HG03045 (cell line): Measurements from ENCODE around the gene ACSF3.

Source experiments
- ATAC-seq: cut with Tn5 transposase; IDR thresholded peaks from one replicate; pipeline ENCODE4 v1.9.1; 2021; ENCODE audit warnings: mild to moderate bottlenecking, moderate library complexity; ENCODE audit not compliant: unreplicated experiment

Gene ACSF3

DNA sequence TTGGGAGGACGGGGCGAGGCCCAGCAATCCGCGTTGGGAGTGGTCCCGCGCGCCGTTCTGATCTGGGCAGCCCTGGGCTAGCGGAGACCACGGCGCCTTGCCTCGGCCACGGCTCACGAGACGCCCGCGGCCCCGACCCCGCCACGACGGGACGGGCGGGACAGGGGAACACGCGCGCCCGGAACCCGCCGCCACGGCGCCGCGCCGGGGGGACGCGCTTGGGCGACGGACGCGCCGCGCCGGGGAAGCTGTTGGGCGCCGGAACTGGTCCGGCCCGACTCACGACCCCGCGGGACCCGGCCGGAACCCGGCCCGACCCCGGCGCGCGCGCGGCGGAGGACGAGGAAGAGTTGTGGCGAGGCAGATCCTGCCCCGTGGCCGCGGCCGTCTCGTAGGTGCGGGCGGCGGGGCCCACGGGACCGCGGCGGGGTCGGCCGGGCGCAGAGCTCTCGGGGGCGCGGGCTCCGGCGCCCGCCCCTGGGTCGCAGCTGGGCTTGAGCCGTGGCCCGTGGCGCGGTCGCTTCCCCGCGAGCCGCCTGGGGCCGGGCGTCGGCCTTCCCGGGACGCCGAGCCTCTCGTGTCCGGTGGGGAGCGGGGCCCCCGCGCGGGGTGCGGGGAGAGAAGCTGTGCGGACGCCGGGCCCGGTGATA, at the start of gene ACSF3:
Gene ACSF3, plus strand, starts transcription at position 251 of the 650 bp plus-strand sequence. CDS start 6,830 bp downstream, outside the sequence.
- ATAC-seq = peak; percentile 51

DNA sequence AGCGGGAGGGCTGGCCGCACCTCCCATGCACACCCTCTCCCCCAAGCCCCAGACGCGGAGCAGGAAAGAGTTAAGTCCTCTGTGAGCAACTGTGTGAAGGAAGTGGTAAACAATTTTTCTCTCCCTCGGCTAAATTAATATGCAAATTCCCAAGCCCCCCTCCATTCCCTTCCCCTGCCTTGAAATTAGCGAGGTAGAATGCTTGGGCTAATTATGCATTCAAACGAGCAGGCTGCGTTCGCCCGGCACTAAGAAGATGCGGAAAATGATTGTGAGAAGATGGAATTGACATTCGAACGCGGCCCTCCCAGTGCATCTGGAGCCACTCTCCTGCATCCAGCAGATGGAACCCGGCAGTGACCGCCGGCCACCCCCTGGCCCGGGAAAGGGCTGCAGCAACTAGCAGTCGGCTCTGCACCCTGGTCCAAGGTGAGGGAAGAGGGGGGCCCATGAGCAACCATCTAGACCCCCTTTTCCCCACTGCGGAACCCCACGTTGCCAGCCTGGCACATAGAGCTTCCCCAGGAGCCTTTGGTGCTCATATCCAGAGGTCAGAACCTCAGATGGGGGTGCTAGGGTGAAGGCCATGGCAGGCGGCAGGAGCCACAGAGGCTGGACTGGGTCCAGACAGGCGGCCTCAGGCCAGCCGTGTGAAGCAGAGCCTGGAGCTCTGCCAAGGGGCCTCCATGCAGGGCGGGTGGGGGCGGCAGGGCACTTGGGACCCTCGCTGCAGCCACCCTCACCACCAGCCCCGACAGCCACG, 49.1 kb upstream of the ACSF3 start:
- no peak for ATAC-seq

DNA sequence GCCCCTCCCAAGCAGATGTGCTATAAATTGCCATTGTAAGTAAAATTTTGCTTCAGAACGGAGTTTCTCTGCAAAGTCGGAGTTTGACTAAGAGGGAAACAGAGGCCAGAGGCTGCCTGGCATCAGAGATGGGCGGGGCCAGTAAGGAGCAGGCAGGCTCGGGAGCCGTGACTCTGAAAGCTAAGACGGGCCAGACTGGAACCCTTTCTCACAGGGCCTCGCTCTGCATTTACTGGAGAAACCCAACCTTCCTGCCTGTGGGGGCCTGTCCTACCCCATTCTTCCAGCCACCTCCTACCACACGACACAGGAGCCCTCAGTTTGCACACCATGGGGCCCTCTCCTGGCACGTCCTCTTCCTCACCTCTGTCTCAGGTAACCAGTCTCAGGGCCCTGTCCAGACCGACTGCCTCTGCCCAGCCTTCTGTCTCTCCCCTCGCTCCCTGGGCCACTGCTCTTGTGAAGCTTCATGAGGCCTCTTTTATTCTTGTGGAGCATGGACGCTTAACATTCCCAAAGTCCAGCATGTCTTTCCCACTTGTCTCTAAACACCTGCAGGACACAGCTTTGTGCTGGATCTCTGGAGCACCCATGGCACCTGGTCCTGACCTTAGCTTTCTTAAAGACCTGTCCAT, 48.4 kb upstream of the ACSF3 start:
- ATAC-seq = no peak

DNA sequence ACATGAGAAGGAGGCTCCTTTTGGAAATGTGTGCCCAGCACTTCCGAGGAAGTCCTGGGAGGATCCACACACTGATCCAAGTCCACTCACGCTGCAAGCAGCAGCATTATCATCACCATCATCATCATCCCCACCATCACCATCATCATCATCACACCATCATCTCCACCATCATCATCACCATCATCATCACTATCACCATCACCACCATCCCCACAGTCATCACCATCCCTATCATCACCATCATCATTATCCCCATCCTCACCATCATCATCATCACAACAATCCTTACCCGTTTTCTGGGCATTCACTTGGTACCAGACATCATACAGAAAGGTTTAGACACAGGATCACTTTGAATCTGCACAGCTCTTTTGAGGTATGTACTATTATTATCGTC, 47.8 kb upstream of the ACSF3 start:
- ATAC-seq = no peak

DNA sequence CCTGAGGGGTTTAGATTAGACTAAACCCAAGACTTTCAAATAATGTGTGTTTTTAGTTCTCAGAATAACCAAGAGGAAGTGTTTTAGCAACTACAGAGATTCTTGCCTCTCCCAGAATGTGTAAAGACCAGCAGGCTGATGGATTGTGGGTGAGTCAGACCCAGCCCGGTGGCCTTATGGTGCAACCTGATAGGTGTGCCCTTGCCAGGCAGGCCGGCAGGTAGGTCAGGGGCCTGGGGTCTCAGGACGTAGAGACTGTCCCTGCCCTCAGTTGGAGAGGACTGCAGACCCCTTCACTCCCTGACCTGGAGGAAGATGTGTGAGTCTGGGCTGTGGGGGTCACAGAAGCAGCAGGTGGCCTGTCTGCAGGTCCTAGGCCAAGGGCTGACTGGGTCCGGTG, 47.2 kb upstream of the ACSF3 start:
- no peak for ATAC-seq

DNA sequence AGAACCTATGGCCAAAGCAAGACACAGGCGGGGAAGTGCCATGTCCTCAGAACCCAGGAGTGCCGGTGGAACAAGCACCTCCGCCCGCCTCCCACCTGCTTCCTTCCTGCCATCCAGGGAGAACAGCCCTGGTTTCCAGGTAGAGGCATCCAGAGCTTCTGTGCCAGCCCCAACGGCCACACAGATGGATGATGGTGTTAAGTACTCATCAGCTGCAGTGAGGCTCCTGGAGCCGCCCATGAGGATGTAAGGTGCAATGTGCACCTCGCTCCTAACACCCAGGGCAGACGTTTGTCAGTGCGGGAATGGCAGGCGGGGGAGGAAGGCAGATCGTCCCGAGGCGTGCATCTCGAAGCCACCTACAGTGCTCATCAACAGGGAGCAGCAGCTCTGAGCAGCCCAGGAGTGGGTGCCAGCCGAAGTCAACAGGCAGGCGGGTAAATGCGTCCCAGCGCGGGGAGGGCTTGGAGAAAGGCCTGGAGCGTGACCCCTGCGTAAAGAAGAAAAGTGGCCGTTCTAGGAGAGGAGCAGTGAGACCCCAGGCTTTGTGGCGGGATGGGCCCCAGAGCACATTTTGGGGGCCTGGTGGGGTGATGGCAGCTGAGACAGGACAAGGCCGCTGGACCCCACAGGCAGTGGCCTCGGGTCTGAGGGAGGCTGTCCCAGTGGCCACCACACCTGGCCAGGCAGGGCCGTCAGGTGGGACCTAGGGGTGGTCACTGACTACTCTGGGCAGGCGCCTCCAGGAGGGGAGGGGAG, 46.1 kb upstream of the ACSF3 start:
- no peak for ATAC-seq

DNA sequence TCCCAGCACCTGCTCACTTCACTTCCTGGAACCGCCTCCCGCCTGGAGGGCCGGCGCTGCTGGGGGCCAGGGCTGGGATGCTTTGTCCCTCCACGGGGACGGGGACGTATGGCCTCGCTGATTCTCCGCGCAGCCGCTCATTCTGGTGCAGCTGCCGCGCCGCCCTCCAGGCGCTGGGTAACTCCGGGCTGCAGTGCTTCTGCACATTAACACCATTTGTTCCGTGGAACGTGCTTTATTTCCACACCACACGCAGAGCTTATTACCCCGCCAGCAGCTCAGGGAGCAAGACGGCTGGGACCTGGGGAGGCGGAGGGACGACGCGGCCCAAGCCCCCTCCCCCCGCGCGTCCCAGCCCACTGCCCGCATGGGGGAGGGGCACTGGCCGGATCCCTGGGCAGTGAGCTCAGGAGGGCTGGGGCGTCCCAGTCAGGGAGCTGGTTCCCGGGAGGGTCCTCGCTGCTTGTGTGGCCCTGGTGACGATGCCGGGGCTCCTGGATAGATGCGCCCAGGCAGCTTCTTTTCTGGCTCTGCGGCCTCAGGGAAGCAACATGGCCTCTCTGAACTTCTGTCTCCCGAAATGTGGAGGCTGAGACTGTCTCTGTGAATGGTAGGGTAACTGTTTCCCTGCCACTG, 45.4 kb upstream of the ACSF3 start:
- ATAC-seq = no peak

DNA sequence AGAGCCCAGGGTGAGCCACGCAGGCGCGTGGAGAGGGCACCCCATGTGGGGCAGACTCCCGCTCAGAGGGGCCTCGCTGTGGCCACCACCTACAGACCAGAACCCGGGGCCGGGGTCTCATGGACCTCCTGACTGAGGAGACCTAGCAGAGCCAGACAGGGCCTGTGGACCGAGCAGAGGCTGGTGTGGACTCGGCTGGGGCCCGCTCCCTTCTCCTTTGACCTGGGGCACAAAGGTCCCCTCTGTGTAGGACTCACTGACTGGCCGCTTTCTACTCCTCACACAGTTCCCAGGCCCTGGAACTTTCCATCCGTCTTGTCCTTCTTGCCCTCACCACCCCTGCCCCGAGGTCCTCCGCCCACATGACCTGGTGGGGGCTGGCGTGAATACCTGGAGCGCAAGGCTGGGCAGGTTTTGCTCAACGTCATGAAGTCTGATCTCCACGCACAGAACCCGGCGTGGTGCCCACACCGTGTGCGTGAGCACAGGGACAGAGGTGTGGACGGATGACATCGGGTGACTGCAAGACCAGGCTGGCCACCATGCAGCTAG, 44.7 kb upstream of the ACSF3 start:
- ATAC-seq = no peak

DNA sequence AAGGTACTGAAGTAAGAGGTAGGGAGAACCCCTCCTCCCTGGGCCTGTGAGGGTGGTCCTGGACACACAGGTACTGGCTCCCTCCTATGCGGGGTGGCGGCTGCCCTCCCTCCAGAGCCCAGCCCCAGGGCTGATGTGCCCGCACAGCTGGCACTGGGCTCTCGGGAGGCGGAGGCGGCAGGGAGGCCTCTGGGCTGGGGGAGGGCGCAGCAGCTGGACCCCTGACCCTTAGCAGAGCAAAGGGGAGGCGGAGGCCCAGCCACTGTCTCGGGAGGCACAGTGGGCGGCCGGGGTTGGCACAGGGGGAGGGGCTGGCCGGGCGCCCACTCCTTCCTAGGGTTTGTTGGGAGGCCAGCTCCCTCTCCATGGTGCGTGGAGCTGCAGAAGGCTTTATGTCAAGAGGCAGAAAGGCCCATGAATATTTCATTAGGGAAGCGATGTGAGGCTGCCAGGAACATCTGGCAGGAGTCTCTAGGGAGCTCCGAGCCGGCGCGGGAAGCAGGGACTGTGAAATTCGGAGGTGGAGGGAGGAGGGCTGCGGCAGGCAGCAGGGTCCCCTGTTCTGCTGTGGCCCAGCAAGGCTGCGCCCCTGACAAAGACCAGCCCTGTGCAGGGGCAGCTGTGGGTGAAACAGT, 44.1 kb upstream of the ACSF3 start:
- ATAC-seq = no peak

DNA sequence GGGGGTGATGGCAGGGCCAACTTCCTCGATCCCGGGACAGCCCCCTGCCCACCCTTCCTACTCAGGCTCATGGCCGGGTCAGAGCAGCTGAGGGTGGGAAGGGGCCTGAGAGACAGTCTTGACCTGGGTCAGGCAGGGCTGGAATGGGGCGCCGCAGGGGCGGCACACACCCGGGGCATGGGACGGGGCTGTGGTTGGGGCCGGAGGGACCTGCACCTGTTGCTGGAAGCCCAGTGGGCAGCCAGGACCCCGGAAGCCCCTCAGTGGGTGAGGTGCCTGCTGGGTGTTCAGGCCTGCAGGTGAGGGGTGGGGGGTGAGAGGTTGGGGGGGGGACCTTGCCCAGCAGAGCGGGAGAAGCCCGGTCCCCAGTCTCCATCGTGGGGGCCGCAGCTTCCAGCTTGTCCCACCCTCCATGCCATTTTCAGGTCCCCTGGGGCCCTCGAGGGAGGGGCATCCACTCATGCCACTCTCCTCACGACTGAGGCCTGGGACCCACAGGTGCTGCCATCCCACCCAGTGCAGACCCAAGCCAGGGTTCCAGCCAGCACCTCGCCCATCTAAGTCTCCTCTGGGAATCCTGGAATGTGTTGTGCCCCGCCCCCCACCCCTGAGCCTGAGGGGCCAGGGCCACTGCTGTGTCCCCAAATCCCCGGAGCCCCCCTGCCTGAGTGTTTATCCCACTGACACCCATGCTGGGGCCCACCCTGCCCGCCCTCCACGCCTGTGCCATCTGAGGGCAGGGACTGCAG, 43.4 kb upstream of the ACSF3 start:
- no peak for ATAC-seq

DNA sequence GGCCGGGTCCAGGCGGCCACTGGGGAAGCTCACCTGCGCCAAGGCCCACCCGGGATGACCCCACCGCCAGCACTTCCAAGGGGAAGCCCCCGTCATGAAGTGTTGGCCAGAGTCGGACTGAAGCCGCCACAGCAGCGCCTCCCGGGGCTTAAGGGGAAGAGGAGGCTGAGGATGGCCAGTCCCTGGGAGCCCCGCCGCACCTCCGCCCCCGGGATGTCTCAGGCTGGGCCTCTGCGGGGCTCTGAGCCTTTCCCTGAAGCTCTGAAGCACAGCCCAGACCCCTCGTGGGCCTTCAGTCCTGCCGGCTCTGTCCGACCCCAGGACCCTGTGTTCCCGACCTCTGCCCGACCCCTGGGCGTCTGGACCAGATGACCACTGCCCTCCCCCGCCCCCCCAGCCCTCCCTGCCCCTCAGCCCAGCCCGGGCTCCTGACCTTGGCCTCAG, 42.8 kb upstream of the ACSF3 start:
- ATAC-seq = no peak

DNA sequence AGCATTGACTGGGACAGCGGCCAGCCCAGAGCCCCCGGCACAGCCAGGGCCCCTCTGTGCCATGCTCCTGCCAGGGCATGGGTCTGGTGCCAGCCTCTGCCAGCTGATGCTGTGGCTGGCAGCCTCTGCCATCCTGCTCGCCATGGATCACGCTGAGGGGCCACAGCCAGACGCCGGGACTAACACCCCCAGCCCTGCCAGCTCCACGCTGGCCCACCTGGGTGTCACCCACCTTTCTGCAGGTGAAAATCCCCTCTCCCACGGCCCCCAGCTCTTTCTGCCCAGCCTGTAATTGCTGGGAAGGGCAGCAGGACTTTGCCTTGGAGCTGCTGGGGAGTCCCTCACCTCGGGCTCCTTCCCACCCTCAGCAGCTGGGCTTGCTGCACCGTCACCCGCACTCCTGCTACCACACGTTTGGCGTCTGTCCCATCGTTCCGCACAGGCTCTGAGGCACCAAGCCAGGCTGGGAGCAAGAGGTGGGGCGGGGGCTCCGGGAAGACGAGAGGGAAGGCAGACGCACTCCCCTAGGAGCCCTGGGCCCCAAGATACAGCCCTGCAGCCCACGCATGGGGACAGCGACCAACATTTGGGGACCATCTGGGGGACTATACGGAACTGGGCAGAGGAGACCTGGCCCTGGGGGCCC, 42.0 kb upstream of the ACSF3 start:
- no peak for ATAC-seq

DNA sequence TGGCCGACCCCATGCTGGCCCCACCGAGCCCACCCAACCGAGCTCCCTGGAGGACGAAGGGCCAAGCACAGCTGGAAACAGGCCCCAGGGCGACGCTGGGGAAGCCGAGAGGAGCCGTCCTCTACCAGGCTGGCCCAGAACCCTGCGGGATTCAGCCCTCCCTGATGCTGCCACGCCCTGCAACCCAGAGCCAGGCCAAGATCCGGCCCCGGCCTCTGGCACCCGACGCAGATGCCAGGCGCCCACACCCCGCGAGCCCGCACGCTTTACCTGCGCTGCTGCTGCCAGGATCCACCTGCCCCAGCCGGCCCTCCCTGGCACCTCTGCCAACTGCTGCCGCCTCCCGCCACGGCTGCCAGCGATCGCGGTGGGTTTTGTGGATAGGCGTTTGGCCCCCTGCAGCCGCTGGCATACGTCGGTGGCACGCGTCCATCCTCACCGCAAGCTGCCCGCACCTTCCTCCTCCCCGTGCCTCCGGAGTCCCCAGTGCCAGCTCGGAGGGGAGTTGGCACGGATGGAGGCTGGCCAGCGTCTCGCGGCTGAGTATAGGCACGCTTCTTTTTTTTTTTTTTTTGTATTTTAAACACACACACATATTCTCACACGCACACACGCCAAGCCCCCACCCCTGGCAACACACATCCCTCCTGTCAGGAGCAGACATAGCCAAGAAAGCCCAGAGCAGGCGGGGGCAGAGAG, 41.3 kb upstream of the ACSF3 start:
- ATAC-seq = no peak

DNA sequence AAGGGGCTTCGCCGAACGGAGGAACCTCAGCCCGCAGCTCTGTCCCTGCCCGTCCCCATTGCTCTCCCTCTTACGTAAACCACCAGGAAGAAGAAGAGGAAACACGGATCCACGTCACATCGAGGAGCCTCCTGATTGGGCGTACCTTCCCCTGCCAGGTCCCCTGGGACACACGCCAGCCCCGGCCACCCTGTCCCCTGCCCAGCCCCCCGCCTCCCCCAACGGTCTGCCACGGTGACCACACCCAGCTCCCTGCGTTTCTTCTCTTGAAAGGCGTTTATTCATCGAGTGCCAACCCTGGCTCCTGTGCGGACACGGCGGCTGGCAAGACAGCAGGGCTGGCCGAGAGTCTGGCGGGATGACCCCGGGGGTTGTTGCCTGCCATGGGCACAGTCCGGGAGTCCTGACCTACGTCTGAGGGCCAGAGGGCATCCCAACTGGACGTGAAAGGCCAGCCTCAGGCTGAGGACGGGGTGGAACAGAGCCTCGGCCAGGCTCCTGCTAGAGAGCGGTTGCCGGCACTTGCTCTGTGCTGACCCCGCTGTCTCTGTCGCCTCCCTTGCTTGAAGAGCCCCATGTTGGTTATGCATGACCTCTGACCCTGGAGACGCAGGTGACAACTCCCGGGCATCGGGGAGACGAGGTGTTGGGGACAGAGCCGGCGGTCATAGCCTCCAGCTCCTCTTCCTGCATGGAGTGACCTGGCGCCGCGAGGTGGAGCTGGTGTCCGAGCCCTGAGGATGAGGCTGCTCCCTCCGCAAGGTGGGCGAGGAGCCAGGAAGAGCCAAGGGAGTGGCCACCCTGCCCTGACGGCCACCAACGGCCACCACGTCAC, 40.5 kb upstream of the ACSF3 start:
- ATAC-seq = no peak

DNA sequence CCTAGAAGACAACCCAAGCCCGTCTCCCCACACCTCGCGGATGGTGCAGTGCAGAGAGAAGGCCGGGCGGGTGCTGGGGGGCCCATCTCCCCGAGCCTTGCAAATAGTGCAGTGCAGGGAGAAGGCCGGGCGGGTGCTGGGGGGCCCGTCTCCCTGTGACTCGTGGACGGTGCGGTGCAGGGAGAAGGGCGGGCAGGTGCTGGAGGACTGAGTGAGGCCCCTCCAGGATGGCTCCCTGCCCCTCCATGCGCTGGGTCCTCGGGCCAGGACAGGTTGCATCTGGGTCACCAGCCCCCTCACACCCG, 40.0 kb upstream of the ACSF3 start:
- ATAC-seq = no peak

DNA sequence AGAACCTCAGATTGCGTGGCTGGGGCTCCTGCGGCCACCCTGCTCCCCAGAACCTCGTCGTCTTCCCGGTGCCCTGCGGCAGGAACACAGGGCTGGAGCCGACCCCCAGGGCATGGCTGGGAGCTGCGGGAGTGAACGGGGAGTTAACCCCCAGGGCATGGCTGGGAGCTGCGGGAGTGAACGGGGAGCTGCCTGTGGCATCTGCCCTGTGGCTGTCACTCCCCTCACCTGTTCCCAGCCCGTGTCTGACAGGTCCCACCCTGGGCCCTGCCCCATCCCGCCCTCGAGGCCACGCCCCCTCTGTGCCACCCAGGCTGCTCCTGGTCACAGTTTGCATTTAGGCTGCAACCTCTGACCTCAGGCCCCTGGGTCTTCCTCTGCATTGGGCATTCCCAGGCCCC, 39.4 kb upstream of the ACSF3 start:
- no peak for ATAC-seq

DNA sequence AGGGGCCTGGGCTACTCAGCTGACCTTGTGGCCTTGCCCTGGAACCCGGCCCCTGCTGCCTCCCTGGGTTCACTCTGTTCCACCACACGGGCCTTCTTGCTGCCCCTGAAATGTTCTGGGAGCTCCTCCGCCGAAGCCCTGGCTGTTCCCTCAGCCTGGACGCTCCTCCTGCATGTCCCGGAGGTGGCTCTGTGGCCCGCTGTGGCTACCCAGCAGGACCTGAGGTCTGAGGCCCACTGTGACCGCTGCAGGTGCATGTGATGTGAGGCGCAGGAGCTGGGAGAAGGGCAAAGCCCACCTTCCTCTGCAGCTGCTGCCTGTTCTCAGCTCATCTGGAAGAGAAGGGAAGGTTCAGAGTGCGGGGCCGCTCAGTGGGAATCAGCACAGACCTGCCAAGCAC, 38.9 kb upstream of the ACSF3 start:
- no peak for ATAC-seq

DNA sequence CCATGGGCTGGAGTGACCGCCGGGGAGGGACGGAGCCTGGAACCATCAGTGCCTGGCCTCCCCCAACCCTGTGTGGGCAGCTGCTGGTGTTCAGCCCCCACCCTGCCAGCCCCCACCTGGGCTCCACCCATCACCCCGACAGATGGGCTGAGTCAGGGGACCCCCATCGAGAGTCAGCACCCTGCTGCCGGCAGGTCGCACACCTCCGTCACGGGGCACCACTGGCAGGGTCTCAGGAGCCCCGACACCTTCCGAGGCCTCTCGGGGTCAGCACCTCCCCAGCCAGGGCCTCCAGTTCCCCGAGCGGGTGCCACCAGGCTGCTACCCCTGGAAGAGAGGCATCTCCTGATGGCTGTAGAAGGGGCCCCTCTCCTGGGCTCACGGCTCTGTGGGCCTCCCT, 38.3 kb upstream of the ACSF3 start:
- no peak for ATAC-seq
